ENCODE data around the gene NPTX1.

Gene NPTX1

GRCh38 chr17:80503031-80503430 lies 26.6 kb upstream of the NPTX1 start:
- DNase-seq, result no peak

DNA sequence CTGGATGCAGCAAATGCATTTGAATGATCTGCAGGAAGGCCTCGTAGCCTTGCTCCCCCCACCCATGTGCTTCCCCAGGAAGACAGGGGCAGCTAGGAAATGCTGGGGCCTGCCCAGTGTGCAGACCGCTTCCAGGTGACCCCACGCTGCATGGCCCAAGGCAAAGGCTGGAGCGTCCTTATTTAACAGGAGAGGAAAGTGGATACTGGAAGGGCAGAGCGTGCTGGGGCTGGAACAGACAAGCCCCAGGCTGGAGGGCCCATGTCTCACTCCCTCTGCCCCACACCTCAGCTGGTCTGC lies 26.1 kb upstream of the NPTX1 start:
- no peak for DNase-seq

DNA sequence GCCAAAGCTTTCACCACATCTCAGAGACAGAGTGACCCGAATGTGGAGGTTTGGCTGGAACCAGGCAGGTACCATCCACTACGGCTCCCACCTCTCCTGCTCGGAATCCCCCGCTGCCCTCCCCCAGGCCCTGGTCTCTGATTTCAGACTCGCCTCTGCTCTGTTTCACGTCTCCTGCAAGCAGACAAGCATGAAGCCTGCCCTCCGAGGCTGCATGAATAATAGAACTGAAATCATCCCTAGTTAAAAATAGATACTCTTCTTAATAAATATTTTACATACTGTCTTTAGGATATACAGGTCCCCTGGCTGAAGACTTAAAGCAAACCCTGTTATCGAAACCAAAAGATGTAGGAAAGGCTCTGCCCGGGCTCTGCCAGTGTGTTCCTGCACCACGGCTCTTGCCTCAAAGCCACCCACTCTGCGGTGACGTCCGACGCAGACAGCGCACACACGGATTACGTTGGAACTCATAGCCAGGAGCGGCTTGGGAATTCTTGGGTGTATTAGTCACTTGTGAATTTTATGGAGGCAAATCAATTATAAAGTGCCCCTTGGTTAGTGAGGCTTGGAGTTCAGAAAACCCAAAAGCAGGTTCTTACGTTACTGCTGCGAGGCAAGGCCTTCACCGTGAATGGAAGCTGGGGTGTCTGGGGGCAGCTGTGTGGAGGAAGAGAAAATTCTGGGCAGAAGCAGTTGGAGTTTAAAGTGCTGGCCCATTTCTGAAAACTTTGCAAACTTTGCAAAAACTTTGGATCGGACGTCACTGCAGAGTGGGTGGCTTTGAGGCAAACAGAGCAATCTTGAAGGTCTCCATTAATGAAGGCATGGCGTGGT lies 25.6 kb upstream of the NPTX1 start:
- no peak for DNase-seq

GRCh38 chr17:80499961-80500665 lies 23.7 kb upstream of the NPTX1 start:
- DNase-seq, result no peak

- DNase-seq, result no peak
Observed at GRCh38 chr17:80499560-80499959, 23.2 kb upstream of the NPTX1 start.

DNA sequence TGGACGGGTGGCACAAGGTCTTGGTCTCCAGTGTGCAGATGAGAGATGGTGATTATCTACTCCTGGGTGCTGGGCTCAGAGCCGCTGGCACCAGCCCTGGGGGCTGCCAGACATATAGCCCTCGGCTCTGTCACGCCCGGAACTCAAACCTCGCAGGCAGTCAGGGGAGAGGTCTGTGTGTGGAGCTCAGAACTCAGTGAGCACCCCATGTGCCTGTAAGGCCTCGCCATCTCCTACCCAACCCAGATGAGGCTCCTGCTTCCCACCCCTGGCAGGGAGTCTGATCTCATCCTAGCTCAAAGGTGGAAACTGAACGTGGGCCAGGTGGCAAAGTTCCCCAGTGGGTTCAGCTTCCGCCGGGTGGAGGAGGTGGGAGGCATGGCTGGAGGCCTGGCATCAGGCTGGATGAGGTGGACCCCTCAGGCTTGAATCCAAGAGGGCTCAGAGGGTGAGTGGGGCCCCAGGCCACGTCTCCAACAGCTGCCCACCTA lies 22.6 kb upstream of the NPTX1 start:
- DNase-seq, result no peak

DNA sequence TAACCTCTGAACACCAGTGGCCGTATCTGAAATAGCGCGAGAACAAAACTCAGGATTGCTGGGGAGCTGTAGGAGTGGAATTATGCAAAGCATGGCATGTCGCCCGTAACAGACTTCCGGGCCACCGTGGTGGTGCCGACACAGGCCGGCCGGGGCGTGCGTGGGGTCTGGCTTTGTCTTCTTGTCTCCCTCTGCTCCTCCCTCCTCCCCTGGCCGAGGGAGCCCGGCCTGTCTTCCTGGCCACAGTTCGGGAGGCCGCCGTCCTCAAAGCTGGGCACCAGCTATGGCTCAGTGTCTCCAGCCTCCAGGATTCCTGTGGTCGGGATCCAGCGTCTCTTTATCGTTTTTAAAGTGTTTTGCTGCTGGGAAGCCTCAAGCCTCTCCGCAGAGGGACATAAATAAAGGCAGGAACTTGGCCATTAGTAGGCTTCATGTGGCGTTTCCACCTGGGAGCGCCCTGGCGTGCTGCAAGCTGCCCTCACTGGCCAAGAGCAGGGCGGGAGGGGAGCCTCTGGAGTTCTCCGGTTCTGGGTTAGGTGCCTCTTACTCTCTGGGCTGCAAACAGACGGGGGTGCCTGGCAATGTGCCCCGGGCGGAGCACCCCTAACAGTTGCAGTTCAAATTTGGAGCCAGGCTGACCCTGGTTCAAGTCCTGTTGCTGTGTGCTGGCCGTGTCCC lies 22.0 kb upstream of the NPTX1 start:
- DNase-seq, result no peak

DNA sequence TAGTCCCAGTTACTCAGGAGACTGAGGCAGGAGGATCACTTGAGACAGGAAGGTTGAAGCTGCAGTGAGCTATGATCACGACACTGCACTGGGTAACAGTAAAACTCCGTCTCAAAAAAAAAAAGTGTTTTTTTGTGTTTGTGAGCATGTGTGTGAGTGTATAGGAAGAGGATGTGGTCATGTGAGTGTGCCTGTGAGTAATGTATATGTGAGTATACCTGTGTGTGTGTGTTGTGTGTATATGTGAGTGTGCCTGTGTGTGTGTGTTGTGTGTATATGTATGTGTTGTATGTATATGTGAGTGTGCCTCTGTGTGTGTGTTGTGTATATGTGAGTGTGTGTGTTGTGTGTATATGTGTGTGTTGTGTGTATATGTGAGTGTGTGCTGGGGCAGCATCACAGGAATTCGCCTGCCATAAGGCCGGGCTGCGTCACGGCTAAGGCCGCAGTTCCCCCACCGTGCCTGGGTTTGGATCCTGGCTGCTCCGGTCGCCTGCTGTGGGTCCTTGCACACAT lies 21.4 kb upstream of the NPTX1 start:
- DNase-seq, result no peak

- DNase-seq, result no peak
Observed at GRCh38 chr17:80494547-80494946, 18.1 kb upstream of the NPTX1 start.

DNA sequence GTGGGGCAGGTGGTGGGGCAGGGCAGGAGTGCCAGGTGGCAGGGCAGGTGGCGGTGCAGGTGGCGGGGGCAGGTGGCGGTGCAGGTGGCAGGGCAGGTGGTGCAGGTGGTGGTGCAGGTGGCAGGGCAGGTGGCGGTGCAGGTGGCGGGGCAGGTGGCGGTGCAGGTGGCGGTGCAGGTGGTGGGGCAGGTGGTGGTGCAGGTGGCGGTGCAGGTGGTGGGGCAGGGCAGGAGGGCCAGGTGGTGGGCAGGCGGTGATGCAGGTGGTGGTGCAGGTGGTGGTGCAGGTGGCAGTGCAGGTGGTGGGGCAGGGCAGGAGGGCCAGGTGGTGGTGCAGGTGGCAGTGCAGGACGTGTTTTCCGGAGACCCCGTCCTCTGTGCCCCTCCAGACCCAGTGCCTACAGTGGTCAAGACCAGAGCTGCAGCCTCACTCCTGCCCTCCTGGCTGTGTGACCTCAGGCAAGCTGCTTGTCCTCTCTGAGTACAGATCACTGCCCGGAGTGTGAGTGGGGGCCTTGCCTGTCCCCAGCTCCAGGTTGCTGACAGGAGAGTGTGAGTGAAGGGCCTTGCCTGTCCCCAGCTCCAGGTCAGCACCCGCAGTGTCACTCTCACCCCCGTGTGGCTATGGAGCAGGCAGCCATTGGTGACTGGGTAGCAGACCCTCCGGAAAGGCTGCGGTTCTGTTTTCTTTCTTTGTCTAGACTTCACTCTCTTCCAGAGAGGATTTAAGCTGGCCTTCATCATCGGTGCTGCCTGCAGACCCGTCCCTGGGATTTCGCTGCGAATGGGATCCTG lies 16.1 kb upstream of the NPTX1 start:
- DNase-seq, result no peak

- DNase-seq, result no peak
Observed at GRCh38 chr17:80491478-80492342, 15.3 kb upstream of the NPTX1 start.

GRCh38 chr17:80487511-80487910 lies 11.1 kb upstream of the NPTX1 start:
- DNase-seq, result no peak

- no peak for DNase-seq
Observed at GRCh38 chr17:80486692-80487091, 10.3 kb upstream of the NPTX1 start.

GRCh38 chr17:80485846-80486245 lies 9.4 kb upstream of the NPTX1 start:
- no peak for DNase-seq

GRCh38 chr17:80482555-80483308 lies 6.3 kb upstream of the NPTX1 start:
- no peak for DNase-seq

- no peak for DNase-seq
Observed at GRCh38 chr17:80482058-80482318, 5.6 kb upstream of the NPTX1 start.

DNA sequence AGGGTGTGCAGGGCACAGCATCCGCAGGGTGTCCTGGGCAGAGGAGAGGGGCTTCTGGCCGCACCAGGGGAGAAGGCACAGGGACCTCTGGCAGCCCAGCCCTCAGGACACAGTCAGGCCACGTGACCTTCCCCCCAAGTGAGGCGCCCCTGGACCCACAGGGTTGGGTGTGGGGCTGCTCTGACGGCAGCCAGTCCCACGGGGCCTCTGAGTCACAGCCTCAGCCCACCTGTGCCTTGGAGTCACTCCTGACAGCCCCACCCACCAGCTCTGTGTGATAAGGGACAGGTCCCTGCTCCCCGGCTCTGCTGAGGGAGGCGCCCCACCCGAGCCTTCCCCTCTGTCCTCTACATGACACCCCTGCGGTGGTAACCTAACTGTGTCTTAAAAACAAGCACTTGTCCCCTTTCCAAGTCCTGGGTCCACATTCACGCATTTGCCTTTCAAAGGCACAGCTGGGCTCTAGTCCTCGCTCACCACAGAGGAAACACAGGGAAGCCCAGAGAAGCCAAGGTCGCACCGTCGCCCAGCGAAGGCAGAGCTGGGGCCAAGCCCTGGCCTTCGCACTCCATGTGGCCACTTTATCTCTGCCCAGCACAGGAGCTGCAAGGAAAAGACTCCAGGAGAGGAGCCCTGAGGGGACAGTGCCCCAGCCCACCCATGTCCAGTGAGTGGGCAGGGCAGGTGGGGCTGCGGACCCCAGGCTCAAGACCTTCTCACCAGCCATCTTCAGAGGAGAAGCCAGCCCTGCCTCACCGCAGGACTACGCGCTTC lies 5.1 kb upstream of the NPTX1 start:
- DNase-seq, result no peak

- no peak for DNase-seq
Observed at GRCh38 chr17:80480248-80480647, 3.8 kb upstream of the NPTX1 start.

GRCh38 chr17:80479246-80479566 lies 2.8 kb upstream of the NPTX1 start:
- DNase-seq, result no peak

- no peak for DNase-seq
Observed at GRCh38 chr17:80478487-80479245, 2.3 kb upstream of the NPTX1 start.

Data from NCI-H2029 (cell line).